GM21825 (cell line): Measurements from ENCODE around the gene PLEKHA1.

Experiments used
- ATAC-seq: cut with Tn5 transposase; IDR thresholded peaks from one replicate; pipeline ENCODE4 v1.9.1; 2021; ENCODE audit warnings: mild to moderate bottlenecking, moderate library complexity; ENCODE audit not compliant: unreplicated experiment

The PLEKHA1 gene

DNA sequence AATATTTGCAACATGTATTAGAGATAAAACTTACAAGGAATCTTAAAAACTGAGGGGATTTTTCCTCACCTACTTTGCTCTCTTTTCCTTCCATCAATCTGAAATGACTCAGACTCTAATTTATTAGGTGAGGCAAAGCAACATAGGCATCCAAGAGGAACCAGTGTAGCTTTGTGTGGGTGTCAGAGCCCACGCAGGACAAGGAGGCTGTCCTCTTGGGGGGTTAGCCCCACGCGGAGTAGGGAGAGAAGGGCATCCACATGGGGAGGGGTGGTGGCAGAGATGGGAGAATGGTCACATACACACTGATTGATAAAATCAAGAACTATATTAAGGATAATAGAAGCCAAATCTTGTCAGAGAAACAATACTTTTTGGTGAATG lies 46.1 kb downstream of the PLEKHA1 start:
- ATAC-seq = no peak

DNA sequence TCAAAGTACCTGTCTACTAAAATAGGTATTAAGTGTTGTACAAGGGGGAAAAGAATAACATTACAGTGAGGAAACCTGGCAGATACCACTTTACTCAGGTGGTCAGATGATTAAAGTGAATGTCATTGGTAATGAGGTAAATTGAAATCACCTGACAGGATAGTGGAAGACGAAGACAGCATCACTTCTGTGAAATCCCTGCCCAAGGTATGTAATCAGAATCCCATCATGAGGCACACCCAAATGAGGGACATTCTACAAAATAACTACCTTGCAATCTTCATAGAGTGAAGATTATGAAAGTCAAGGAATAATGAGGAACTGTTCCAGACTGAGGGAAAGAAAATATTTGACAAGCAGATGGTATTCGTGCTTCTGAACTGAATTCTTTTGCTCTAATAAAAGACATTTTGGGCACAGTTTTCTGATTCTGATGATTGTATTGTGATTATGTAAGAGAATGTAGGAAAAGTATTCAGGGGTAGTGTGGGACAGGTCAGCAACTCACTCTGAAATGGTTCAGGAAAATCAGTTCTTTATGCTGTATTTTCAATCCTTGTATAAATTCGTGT lies 46.6 kb downstream of the PLEKHA1 start:
- no peak for ATAC-seq

DNA sequence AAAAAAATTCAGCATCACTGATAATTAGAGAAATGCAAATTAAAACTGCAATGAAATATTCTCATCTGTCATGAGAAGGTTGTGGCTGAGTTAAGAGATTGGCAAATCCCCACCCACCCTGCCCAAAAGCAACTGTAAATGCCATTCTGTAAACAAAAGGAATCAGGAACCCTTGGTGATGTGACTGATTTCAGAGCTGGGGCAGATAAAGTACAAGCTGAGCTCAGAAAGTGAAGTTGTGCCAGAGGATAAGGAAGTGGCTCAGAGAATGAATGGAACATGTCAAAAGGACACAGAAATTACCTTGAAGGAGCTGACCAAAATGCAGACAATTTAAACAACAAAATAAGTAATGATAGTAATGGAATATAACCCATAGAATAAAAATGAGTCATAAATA lies 47.2 kb downstream of the PLEKHA1 start:
- ATAC-seq = no peak

DNA sequence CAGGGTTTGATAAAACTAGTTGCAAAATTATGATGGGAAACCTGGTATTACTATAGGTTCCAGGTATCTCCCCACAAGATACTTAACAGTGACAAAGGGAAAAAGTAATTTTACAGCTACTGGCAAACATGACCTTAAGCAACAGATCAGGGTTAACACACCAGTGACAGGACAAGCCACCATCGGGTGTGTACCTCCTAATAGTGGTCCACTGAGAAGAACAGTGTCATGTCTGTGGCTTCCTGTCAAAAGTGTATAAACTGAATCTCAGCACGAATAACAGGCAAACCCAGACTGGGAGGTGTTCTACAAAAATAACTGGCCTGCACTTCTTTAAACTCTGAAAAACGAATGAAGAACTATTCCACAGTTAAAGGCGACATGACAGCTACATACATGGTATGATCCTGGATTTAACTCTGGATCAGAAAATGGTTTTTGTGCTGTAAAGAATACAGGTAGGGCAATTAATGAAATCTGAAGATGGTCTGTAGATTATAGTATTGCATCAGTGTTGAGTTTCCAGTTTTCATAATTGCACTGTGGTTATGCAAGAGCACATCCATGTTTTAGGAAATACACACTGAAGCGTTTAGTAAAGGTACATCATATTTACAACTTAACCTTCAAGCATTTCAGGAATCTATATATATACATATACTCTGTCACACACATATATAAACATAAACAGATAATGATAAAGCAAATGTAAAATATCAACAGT lies 47.9 kb downstream of the PLEKHA1 start:
- ATAC-seq = no peak

DNA sequence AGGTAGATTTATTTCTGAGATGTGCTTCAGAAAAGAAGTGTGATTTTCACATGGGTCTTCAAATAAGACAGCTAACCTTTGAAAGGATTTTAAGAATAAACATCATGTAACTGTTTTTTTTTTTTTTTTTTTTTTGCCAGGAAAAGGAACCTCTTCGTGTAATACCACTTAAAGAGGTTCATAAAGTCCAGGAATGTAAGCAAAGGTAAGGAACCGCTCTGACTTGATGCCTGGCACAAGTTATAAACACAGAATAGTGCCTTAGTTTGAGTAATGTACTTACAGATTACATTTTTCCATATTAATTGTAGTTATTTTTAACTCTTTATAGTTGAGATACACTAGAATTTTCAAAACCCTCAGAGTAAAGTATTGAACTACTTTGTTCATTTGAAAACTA lies 49.6 kb downstream of the PLEKHA1 start:
- no peak for ATAC-seq

DNA sequence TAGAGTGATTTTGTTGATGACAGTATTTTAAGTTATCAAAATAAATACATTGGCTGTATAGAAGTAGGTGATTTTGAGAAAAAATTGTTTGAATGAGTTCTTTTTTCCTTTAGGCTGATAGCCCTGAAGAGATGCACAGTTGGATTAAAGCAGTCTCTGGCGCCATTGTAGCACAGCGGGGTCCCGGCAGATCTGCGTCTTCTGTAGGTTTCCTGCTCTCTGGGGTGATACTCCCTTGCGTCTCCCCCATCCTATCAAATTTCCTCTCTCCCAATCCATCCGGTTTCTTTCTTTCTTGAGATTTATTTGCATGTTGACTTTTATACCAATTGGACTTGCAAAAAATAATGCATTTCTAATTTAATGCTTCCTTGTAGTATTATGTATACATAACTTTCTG lies 52.3 kb downstream of the PLEKHA1 start:
- no peak for ATAC-seq

DNA sequence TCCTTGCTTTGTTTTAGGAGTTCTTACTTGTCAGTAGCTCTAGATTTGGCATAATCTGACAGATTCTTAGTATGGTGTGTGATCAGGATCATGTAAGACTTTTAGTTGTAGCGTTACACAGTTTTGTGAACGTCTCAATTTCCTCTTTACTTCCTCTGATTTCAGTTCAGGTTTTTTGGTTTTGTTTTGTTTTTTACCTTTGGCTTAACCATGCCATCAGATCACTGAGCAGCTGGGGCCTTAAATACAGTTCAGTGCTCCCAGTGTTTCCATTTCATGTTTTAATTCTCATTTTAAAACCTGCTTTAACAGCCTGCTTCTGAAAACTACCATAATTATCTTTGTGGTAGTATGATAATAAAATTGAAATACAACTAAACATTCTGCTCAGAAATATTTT lies 52.8 kb downstream of the PLEKHA1 start:
- ATAC-seq = no peak

DNA sequence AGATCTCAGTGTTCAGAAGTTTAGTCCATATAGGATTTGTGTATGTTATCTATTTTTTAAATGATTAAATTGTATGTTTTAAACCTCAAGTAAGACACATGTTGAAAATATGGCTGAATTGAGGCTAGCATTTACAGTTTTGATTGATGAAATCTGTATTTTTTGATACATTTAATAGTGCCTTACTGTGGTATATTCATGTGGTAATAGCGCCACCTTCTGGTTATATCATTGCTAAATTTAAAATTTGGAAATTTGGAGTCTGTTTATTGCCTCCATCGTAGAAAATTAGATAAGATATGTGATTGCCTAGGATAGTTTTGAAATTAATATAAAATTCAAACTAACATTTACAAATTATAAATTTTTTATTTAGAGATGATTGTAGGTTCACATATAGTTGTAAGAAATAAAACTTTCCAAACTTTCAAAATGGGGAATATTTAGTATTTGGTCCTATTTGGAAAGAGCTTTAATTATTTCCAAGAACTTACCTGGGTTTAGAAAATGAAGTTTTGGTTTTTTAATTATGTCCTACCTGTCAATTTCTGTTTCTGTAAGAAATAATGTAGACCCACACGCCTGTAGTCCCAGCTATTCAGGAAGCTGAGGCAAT lies 60.8 kb downstream of the PLEKHA1 start:
- ATAC-seq = no peak

DNA sequence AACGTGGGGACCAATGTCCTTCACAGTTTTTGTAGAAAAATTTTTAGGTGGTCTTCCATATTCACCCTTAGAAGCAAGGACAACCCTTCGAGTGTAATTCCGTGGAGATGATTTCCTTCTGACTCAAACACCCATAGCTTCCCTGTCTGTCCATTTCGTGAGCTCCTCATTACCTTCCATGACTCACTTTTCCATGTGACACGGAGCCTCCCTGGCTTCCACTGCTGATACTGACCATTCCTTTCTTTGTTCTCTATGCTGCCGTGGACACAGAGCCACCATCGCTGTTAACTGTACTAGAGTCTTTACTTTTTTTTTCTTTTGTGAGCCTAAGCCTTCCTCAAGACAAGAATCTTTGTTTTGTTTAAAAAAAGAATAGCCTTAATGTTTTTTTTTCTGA lies 67.5 kb downstream of the PLEKHA1 start:
- no peak for ATAC-seq

DNA sequence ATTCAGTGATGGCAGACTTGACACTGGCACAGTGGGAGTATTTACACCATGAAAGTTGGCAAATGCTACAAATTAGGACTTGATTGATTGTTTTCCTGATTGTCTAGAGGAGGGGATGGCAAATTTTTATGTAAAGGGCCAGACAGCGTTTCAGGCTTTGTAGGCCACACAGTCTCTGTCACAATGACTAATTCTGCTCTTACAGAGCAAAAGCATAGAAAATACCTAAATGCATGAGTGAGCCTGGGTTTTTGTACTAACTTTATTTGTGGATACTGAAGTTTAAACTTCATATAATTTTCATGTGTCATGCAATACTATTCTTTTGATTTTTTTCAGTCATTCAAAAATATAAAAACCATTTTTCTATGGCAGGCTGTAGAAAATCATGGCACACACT lies 71.0 kb downstream of the PLEKHA1 start:
- no peak for ATAC-seq

DNA sequence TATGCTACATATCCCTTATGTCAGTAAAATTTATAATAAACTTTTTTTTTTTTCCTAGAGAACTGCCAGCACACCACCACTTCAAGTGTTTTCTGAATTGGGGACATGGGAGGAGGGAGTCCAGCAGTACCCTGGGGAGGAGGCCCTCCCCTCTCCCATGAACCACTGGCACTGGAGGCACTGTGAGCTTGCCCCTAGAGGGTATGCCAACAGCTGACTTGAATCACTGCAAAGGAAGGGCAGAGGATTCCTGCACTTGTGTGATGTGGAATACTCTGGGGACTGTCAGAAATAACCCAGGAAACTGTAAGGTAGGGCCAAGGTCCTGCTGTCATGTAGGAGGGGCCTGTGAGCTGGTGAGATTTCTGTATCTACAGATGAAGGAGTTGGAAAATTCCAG lies 71.4 kb downstream of the PLEKHA1 start:
- ATAC-seq = no peak

DNA sequence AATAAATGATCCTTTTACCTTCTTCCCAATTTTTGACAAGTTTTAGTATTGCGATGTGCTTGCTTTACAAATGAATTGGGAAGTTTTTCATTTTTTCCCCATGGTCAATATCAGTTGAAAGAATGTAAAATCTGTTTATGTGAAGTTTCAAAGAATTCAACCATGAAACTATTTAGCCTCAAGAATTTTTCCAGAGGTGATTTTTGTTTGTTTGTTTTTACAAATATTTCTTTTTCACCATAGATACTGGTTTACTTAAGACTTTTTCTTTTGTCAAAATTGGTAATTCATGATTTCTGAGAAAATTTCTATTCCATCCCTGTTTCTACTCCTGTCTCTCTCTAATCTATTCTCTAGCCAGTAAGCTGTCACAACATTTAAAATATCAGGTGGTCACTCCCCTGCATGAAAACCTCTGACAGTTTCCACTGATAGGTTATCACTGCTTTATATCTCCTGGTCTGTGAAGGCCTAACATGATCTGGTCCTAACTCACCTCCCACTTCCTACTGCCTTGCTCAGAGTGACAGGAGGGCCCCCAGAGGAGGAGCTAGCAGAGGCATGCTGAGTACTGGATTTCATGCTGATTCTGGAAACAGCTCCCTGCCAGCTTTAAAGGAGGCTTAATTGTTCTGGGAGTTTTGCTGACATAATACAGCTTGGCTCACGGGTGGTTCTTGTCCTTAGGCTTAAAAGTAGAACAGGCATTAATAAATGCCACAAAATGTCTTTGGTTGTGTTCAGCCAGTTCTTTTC lies 72.3 kb downstream of the PLEKHA1 start:
- ATAC-seq = no peak

DNA sequence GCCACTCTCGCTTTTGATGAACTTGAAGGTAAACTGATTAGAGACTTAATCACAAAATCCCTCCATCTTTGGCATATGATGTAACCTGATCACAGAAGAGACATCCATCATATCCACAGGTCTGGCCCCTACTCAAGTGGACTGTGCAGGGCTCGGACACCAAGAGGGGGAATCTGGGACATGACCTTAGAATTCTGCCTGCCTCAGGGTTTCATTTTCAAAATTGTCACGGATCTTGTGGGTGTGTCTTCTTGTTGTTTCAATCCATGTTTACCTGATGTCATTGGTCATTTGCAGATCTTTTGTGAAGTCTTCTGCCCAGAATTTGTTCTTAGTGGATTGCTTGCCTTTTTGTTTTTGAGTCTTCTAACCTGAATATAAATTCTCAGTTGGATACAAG lies 74.1 kb downstream of the PLEKHA1 start:
- ATAC-seq = no peak

DNA sequence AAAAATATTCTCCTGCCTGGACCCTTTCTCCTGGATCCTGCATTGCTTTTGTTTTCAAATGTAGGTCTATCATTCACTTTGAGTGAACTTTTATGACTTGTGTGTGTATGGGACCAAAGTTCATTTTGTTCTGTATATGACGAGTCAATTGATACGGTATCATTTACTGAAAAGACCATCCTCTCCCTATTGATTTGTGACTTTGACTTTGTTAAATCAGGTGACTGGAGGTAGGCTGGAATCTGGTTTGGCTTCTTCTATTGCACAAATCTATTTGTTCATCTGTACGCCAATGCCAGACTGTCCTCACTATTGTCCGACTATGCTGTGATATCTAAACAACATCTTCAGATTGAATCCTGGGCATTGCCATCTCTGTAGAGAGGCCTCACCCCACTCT lies 74.6 kb downstream of the PLEKHA1 start:
- ATAC-seq = no peak

DNA sequence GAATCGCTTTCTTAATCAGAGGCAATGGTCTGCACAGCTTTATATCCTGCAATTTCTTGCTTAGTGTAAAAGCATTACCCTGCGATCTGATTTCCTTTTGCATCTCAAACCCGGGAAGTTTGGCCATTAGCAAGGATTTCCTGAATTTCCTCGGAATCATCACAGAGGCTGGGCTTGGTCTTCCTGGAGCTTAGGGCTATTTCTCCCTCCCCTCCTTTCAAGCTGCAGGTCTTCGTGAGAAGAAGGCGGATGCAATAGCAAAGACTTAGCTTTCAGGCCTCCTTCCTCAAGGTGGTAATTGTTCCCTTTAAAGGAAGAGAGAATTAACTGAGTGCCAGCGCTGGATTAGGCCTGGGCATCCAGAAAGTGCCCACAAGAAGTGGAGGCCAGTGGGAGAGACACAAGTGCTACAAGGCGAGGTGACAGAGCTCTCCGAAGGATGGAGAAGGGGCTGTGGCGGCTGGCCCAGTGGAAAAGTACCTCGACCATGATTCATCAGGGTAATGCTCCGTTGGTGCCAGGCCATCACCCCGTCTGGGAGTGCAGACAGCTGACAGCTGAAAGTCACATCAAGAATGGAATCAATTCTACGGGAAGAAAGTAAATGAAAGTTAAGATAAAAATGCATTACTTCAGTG lies 76.0 kb downstream of the PLEKHA1 start:
- ATAC-seq = no peak

DNA sequence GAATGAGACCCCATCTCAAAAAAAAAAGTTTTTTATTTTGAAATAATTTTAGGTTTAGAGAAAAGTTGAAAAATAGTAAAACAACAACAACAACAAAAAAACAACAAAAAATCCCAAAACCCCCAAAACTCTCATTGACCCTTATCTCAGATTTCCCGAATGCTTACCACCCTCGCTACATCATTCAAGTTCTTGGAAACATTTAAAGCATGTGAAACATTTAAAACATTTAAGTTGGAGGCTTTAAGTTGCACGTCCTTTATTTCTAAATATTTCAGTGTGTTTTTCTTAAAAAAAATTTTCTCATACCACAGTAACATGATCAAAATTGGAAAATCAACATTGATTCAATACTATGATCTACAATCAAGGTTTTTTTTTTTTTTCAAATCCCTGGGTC lies 79.6 kb downstream of the PLEKHA1 start:
- ATAC-seq = no peak

DNA sequence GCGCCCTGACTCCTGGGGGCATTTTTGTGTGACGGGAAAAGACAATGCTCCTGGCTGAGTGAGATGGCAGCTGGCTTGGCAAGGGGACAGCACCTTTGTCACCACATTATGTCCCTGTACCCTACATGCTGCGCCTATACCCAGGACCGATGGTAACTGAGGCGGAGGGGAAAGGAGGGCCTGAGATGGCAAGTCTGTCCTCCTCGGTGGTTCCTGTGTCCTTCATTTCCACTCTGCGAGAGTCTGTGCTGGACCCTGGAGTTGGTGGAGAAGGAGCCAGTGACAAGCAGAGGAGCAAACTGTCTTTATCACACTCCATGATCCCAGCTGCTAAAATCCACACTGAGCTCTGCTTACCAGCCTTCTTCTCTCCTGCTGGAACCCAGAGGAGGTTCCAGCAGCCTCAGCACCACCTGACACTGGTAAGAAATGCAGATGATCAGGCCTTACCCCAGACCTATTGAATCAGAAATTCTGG lies 80.1 kb downstream of the PLEKHA1 start, which contains the start of gene ARMS2:
Gene ARMS2 (plus strand): TSS at position 51 of the 478 bp plus-strand sequence. CDS start 75 bp downstream, at position 126.
- ATAC-seq = no peak

DNA sequence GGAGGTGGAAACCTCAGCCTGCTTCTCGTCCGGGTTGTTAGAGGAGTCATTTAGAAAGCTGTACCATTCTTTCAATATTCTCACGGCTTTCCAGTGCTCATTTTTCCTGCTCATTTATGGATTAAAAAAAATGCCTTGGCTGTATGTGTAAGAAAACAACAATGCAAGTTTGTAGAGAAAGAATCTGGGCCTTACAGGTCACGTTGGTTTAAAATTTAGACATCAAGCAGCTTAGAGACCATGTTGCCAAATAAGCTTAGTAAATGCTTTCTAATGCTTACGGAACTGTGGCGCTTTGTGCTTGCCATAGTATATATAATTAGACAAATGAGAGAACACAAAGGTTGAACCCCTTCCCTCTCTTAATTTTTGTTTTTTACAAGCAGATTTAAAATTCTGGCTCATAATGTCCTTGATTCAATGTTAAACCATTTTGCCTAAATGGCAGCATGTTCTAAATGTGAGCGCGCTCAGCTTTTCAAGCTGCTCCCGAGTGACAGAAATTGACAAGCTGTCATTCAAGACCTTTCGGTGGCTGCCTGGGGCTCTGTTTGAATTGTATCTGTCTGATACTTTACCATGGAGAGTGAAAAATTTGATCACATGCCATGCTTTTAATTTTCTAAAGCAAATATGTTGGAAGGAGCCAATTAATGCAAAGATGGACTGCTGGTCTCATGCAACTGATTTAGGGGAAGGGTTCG lies 81.0 kb downstream of the PLEKHA1 start:
- ATAC-seq = no peak

DNA sequence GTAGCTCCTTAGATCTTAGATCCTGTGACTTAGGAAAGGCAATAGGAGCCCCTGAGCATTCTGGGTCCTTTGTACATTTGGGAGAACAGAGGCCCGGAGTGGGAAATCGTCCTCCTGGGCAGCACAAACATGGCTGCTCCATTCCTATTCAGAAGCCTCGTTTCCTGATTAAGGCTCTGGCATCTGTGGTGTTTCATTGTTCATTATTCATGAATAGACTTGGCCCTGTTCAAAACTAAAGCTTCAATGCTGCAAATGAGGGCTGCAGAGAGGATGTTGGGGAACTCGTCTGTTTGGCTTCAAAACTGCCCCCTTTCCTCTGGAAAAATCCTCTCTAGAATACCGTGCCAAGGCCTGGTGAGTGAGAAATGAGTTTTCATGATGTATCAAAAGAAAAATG lies 83.4 kb downstream of the PLEKHA1 start:
- ATAC-seq = no peak

DNA sequence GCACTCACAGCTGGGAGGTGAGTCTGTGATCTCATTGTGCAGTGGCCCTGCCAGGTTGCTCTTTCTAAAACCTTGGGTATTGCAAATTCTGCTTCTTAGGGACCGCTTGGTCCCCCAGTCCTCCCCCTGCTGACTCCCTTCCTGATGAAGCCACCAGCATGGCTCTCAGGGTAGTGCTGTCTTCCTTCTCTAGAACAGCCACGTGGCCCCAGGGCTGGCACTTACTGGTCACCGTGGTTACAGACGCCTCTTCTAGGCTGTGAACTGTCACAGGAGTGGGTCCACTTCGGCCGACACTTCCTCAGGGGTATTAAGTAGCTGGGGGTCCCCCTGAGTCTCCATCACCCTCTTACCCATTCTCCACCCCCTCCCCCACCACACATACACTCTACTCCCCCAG lies 84.2 kb downstream of the PLEKHA1 start:
- ATAC-seq = no peak
